ENCODE measurements around the gene AGAP3.

AGAP3 gene

DNA sequence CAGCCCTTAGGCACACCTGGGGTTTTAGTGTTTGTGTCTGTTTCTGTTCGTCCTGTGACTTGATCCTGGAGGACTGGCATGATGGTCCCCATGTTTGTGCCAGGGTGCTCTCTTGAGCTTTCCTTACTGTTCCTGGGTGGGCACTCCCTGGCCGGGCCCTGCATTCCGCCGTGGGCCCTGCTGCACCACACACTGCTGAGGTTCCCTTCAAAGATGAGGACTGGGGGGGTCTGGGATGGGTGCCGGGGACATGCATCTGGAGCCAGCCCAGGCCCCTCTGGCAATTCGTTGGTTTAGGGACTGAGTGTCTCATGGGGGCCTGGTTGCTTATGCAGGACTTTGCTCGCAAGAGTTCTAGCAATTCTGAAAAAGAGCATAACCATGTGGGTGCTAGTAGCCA, 4.7 kb downstream of the AGAP3 start:
- TF ChIP-seq, protein P1, sequence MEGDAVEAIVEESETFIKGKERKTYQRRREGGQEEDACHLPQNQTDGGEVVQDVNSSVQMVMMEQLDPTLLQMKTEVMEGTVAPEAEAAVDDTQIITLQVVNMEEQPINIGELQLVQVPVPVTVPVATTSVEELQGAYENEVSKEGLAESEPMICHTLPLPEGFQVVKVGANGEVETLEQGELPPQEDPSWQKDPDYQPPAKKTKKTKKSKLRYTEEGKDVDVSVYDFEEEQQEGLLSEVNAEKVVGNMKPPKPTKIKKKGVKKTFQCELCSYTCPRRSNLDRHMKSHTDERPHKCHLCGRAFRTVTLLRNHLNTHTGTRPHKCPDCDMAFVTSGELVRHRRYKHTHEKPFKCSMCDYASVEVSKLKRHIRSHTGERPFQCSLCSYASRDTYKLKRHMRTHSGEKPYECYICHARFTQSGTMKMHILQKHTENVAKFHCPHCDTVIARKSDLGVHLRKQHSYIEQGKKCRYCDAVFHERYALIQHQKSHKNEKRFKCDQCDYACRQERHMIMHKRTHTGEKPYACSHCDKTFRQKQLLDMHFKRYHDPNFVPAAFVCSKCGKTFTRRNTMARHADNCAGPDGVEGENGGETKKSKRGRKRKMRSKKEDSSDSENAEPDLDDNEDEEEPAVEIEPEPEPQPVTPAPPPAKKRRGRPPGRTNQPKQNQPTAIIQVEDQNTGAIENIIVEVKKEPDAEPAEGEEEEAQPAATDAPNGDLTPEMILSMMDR (conservative IDR thresholded peaks at IDR 0.05; ENCODE audit: low read depth, low read length), result no peak
- no peak for DNase-seq (ENCODE audit: low read depth)
- no peak overlapping the region for H3K4me3 ChIP-seq (ENCODE audit: low read depth, low read length)

DNA sequence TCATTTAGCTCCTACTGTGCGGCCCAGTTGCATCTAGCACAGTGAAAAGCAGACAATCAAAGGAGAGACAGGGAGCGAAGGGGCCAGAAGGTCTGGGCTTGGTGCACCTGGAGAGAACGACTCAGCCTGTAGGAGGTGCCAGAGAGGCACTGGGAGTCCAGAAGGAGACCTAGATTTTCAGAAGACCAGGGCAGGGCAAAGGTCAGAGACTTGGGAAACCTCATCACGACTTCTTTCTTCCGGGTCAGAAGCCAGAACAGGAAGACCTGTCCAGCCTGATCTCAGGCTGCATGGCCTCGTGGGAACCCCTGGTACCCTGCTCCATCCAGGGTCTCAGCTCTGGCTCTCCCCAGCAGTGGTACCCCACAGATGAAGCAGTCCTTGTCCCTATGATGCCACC, 5.2 kb downstream of the AGAP3 start:
- H3K4me3 ChIP-seq (ENCODE audit: low read depth, low read length), result no peak overlapping the region
- TF ChIP-seq, protein P1 (conservative IDR thresholded peaks at IDR 0.05; ENCODE audit: low read depth, low read length), result peak; percentile 77
- peak; percentile 22 for DNase-seq (ENCODE audit: low read depth)

DNA sequence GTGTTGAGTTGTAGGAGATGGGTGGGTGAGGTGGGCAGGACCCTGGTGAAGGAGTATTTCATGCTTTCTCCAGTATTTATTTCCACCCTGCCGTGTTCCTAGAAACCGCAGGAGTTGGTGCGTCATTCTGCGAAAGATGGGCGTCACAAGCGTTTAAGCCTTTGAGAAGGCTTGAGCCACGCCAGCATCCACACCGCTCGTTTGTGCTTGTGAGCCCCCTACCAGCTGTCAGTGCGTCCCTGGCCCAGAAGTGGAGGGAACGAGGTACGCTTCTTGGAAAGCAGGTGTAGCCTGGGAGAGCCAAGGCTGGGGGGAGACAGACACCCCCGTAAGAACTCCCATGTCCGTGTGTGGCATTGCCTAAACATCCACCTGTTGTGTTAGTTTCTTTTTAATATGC, 5.7 kb downstream of the AGAP3 start:
- no peak for DNase-seq (ENCODE audit: low read depth)
- H3K4me3 ChIP-seq (ENCODE audit: low read depth, low read length), result no peak overlapping the region
- TF ChIP-seq, protein P1 (conservative IDR thresholded peaks at IDR 0.05; ENCODE audit: low read depth, low read length), result no peak

DNA sequence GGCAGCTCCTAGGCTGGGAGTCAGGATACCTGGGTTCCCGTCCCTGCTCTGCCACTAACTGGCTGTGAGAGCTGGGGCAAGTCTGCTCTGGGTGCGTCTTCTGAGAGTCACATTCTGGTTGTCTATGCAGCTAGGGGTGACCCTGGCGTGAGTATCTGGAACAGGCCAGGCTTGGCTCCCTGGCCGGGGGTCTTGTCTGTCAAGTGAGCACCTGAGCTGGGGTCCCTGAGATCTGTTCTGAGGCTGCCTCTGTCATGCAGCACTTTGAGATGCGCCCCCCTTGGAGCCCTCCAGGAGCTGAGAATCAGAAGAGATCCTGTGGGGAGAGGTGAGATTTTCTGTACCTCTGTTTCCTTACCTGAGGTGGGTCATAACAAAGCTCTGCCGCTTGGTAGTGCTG, 7.5 kb downstream of the AGAP3 start:
- TF ChIP-seq, protein P1 (conservative IDR thresholded peaks at IDR 0.05; ENCODE audit: low read depth, low read length), result no peak
- no peak for DNase-seq (ENCODE audit: low read depth)
- H3K4me3 ChIP-seq (ENCODE audit: low read depth, low read length), result no peak overlapping the region

DNA sequence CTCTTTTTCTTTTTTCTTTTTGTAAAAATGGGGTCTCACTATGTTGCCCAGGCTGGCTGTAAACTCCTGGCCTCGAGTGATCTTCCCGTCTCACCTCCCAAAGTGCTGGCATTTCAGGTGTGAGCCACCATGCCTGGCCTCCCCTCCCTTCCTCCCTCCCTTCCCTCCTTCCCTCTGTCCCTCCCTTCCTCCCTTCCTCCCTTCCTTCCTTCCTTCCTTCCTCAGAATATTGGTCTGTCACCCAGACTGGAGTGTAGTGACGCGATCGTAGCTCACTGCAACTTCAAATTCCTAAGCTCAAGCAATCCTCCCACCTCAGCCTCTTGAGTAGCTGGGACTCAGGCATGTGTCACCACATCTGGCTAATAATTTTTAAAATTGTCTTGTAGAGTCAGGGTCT, 8.4 kb downstream of the AGAP3 start:
- DNase-seq (ENCODE audit: low read depth), result no peak
- no peak overlapping the region for H3K4me3 ChIP-seq (ENCODE audit: low read depth, low read length)
- TF ChIP-seq, protein P1 (conservative IDR thresholded peaks at IDR 0.05; ENCODE audit: low read depth, low read length), result no peak

DNA sequence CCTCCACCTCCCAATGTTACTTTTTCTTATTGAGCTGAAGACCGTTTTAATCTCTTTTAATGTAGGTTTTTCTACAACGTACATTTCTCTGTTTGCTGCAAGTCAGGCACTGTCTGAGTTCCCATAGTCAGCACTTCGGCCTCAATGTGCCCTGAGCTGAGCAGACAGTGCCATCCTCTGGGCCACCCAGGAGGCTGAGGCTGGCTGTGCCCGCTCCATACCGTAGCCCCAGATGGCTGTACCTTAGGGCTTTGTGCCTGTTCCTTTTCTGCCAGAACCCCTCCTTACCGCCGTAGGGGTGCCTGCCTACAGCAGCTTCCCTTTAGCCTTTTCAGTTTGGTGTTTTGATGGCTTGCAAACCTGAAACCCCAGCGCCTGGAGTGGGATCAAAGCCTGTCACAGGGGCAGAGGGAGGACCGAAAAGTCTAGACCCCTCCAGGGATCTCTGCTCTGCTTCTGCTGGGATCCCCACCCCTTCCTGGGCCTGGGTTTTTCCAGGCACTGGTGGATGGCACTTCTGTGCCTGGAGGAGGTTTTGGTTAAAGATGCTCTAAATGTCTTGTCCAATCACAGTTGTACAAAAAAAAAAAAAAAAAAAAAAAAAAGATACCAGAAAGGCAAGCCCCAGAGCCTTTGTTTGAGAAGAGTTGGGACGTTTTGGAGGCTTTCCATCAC, 9.0 kb downstream of the AGAP3 start:
- no peak for DNase-seq (ENCODE audit: low read depth)
- TF ChIP-seq, protein P1 (conservative IDR thresholded peaks at IDR 0.05; ENCODE audit: low read depth, low read length), result no peak

DNA sequence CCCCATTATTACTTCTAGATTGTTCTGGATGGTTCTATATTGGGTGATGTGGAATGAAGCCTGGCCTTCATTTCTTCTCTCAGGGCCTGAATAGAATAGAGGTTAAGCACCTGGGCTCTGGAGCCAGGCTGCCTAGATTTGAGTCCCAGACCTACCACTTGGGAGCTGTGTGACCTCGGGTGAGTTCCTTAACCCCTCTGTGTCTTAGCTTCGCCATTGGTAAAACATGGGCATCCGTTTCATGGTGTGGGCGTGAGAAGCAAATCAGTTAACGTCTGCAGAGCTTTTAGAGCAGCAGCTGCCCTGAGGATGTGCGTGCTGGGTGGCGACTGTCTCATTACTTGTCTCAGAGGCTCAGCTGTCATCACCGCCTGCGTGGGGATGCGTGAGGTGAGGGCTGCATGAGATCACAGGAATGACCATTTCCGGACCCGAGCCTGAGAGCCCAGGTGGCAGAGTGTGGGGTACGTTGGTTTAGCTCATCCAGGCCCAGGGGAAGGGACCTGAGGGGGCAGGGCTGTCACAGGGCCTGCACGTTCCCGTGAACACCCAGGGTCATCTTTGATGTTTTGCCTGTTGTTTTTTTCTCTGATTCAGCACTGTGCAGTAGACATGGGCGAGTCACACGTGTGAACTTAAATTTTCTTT, 9.7 kb downstream of the AGAP3 start:
- TF ChIP-seq, protein P1 (conservative IDR thresholded peaks at IDR 0.05; ENCODE audit: low read depth, low read length), result no peak
- no peak overlapping the region for H3K4me3 ChIP-seq (ENCODE audit: low read depth, low read length)
- DNase-seq (ENCODE audit: low read depth), result no peak

More for the DNA sequence above, 9.0 kb downstream of the AGAP3 start:
- H3K4me3 ChIP-seq (ENCODE audit: low read depth, low read length), result no peak overlapping the region

Measured in choroid plexus epithelial cell (primary cell).